ENCODE results near the gene VIM. TPM values are rescaled to one million over a fixed set of nuclear protein-coding genes. Genes with fewer than 3 reads are reported as not detected.

The VIM gene
- total and polyA plus RNA-seq, 3 experiments from 2014 or later: 513 to 1,243 (median 1,217) TPM

DNA sequence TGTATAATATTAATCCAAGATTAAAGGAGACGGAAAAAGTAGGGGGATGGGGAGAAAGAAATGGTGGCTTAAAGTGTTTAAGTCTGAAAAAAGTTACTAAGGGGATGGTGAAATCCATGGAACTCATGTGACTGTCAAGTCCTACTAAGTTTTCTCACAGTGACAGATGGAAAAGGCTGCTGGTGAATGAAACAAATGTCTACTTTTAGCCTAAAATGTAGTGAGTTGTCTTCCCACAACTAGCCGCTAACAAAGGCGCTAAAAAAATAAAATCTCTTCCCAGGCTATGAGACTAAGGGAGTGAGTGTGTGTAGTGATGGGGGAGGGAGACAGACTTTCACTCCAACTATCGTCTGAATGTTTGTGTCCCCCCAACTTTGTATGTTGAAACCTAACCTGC lies 12.6 kb downstream of the VIM start:
- ChIA-PET POLR2A (interaction anchor here (1.1 kb wide), 1 partner anchor 10 kb away, joined by 5 read pairs; no protein-coding TSS in a partner anchor), CTCF (no interaction called here)
- Mint-ChIP-seq H3K4me1 (peaks cover 12 to 29% (median 17%) of the 10 kb centered on the region in 3 donors), H3K4me3 (peak overlapping the region in 1 of 7 donors; percentile 38), H3K36me3 (peaks cover 3 to 31% (median 6%) of the 10 kb centered on the region in 3 donors), H3K27ac (peak overlapping the region in 3 of 8 donors; percentile 53 to 82 (median 62)), H3K9me3 (no peaks in the 10 kb centered on the region), H3K27me3 (no peaks in the 10 kb centered on the region)
- no peak overlapping the region for H3K27ac ChIP-seq (ENCODE audit: low read depth, low read length)
- H3K9me3 ChIP-seq (ENCODE audit: low read length): no peaks in the 10 kb centered on the region
- H3K4me1 ChIP-seq (ENCODE audit: insufficient read depth, low read length): peaks cover 5% of the 10 kb centered on the region
- DNase-seq: no peak
- H3K27me3 ChIP-seq (ENCODE audit: insufficient read depth, low read length, poor library complexity, severe bottlenecking): no peaks in the 10 kb centered on the region
- no peak overlapping the region for H3K4me3 ChIP-seq (ENCODE audit: low read length)
- peaks cover 27% of the 10 kb centered on the region for H3K36me3 ChIP-seq (ENCODE audit: insufficient read depth, low read length)

DNA sequence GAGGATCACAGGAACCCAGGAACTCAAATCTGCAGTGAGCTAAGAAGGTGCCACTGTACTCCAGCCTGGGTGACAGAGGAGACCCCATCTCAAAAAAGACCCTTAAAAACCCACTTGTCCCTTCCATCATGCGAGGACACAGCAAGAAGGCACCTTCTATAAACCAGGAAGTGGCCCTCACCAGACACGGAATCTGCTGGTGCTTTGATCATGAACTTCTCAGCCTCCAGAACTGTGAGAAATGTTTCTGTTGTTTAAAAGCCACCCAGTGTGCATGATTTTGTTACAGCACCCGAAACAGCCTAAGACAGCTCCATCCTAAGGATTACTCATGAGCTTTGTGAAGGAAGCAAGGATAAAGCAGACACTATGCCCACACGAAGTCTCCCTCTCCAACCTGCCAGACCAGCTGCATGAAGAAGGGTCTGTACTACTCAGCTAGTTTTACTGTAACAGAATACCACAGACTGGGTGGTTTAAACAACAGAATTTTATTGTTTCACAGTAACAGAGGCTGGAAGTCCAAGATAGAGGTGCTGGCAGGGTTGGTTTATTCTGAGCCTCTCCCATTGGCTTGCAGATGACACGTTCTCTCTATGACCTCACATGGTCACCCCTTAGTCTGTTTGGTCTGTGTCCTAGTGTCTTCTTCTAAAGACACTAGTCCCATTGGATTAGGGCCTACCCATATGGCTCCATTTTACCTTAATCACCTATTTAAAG lies 13.7 kb downstream of the VIM start:
- Mint-ChIP-seq H3K36me3 (peaks cover under 1 to 19% (median 2%) of the 10 kb centered on the region in 3 donors), H3K9me3 (peaks cover 0 to 3% (median 0%) of the 10 kb centered on the region in 5 donors), H3K27ac (peak overlapping the region in 2 of 8 donors; percentile 33 to 35), H3K4me1 (peaks cover 4 to 20% (median 7%) of the 10 kb centered on the region in 3 donors), H3K4me3 (no peak overlapping the region), H3K27me3 (no peaks in the 10 kb centered on the region)
- Histone ChIP-seq H3K27ac (ENCODE audit: low read depth, low read length) (no peak overlapping the region), H3K4me3 (ENCODE audit: low read length) (no peak overlapping the region), H3K9me3 (ENCODE audit: low read length) (no peaks in the 10 kb centered on the region), H3K4me1 (ENCODE audit: insufficient read depth, low read length) (peaks cover 5% of the 10 kb centered on the region), H3K36me3 (ENCODE audit: insufficient read depth, low read length) (peaks cover 15% of the 10 kb centered on the region), H3K27me3 (ENCODE audit: insufficient read depth, low read length, poor library complexity, severe bottlenecking) (no peaks in the 10 kb centered on the region)
- ChIA-PET CTCF (interaction anchor here (2.4 to 2.7 kb wide), 2 partner anchors 11 to 15 kb away, joined by 7 to 16 read pairs; no protein-coding TSS in a partner anchor), POLR2A (no interaction called here)
- DNase-seq: peak in 1 of 5 donors; percentile 24

DNA sequence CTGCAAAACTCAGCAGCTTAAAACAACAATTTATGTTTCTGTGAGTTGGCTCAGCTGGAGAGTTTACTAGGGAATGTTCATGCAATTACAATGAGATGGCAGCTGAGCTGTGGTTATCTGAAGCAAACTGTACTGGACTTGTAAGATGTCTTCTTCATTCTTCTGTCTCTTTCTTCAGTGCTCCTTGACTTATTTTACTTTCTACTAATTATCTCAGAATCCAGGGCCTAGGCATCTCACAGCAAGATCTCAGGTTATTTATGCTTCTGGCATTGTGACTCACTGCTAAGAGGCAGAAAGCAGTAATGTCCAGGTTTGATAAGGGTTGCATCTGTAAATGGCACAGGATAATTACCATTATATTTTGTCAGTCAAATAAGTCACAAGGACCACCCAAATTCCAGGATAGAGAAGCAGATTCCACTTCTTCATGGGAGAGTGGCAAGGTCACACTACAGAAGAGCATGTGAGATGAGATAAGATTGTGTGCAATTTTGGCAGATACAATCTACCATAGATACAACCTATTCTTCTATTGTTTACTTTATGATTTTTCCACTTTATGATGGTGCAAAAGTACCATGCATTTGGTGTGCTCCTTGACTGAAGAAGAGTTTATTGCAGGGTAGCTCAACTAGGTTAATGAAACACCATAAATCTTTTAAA lies 16.8 kb downstream of the VIM start:
- H3K9me3 ChIP-seq (ENCODE audit: low read length): no peaks in the 10 kb centered on the region

DNA sequence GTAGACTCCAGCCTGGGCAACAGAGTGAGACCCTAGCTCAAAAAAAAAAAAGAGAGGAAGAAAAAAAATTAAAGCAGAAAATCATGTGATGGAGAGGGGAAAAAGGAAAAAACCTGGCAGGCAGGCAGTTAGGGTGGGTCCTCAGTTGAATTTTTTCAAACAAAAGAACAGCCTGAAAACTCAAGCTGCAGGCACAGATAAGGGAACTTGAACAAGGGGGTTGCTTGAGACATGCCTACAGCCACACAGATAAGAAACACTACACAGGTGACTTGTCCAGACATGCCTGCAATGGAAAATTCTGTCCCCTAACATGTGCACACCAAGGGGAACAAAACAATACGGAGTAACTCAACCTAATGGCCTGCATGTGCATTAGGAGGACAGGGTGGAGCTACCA lies 19.2 kb downstream of the VIM start:
- Histone ChIP-seq H3K36me3 (ENCODE audit: insufficient read depth, low read length) (no peaks in the 10 kb centered on the region), H3K27me3 (ENCODE audit: insufficient read depth, low read length, poor library complexity, severe bottlenecking) (no peaks in the 10 kb centered on the region), H3K9me3 (ENCODE audit: low read length) (no peaks in the 10 kb centered on the region), H3K4me3 (ENCODE audit: low read length) (no peak overlapping the region), H3K27ac (ENCODE audit: low read depth, low read length) (no peak overlapping the region), H3K4me1 (ENCODE audit: insufficient read depth, low read length) (no peaks in the 10 kb centered on the region)
- Mint-ChIP-seq H3K4me3 (no peak overlapping the region), H3K9me3 (peaks cover 0 to 3% (median 0%) of the 10 kb centered on the region in 5 donors), H3K36me3 (peaks cover 0 to 2% (median 0%) of the 10 kb centered on the region in 3 donors), H3K27ac (no peak overlapping the region), H3K27me3 (no peaks in the 10 kb centered on the region), H3K4me1 (no peaks in the 10 kb centered on the region)
- CTCF ChIA-PET: interaction anchor here (0.9 kb wide), 1 partner anchor 405 kb away, joined by 3 read pairs; no protein-coding TSS in a partner anchor
- DNase-seq: no peak
- POLR2A ChIA-PET: no interaction called here

More for the DNA sequence above, 16.8 kb downstream of the VIM start:
- Mint-ChIP-seq H3K36me3 (peaks cover 0 to 2% (median 0%) of the 10 kb centered on the region in 3 donors), H3K4me1 (peaks cover 3 to 12% (median 3%) of the 10 kb centered on the region in 3 donors), H3K27ac (peak overlapping the region in 1 of 8 donors; percentile 5), H3K9me3 (peaks cover 0 to 3% (median 0%) of the 10 kb centered on the region in 5 donors), H3K27me3 (no peaks in the 10 kb centered on the region), H3K4me3 (no peak overlapping the region)
- H3K27ac ChIP-seq (ENCODE audit: low read depth, low read length): no peak overlapping the region
- POLR2A ChIA-PET: no interaction called here
- CTCF ChIA-PET: interaction anchor here (0.7 kb wide), 1 partner anchor 15 kb away, joined by 3 read pairs; no protein-coding TSS in a partner anchor
- H3K36me3 ChIP-seq (ENCODE audit: insufficient read depth, low read length): no peaks in the 10 kb centered on the region
- peaks cover 5% of the 10 kb centered on the region for H3K4me1 ChIP-seq (ENCODE audit: insufficient read depth, low read length)
- DNase-seq: no peak
- H3K4me3 ChIP-seq (ENCODE audit: low read length): no peak overlapping the region
- no peaks in the 10 kb centered on the region for H3K27me3 ChIP-seq (ENCODE audit: insufficient read depth, low read length, poor library complexity, severe bottlenecking)

DNA sequence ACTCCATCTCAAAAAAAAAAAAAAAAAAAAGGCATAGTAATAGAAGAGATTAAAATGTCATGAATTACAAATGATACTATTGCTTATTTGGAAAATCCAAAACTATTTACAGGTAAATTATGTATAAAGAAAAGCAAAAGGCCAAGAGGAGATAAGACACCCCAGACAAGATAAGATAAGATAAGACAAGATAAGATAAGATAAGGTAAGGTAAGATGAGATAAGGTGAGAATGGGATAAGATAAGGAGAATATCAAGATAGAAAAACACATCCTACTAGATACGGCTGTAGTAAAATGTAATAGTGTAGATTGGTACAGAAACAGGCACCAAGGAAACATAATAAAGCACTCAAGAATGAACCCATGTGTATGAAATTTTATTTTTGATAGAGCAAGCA lies 20.9 kb downstream of the VIM start:
- no peaks in the 10 kb centered on the region for H3K9me3 ChIP-seq (ENCODE audit: low read length)
- CTCF ChIA-PET: no interaction called here
- H3K4me3 Mint-ChIP-seq: no peak overlapping the region
- peaks cover 0 to 3% (median 0%) of the 10 kb centered on the region in 5 donors for H3K9me3 Mint-ChIP-seq
- no peaks in the 10 kb centered on the region for H3K4me1 Mint-ChIP-seq
- POLR2A ChIA-PET: no interaction called here
- H3K4me3 ChIP-seq (ENCODE audit: low read length): no peak overlapping the region
- no peaks in the 10 kb centered on the region for H3K36me3 ChIP-seq (ENCODE audit: insufficient read depth, low read length)
- no peaks in the 10 kb centered on the region for H3K27me3 Mint-ChIP-seq
- peak overlapping the region in 1 of 8 donors; percentile 94 for H3K27ac Mint-ChIP-seq
- H3K4me1 ChIP-seq (ENCODE audit: insufficient read depth, low read length): no peaks in the 10 kb centered on the region
- H3K27ac ChIP-seq (ENCODE audit: low read depth, low read length): no peak overlapping the region
- DNase-seq: no peak
- no peaks in the 10 kb centered on the region for H3K27me3 ChIP-seq (ENCODE audit: insufficient read depth, low read length, poor library complexity, severe bottlenecking)
- peaks cover 0 to 2% (median 0%) of the 10 kb centered on the region in 3 donors for H3K36me3 Mint-ChIP-seq

DNA sequence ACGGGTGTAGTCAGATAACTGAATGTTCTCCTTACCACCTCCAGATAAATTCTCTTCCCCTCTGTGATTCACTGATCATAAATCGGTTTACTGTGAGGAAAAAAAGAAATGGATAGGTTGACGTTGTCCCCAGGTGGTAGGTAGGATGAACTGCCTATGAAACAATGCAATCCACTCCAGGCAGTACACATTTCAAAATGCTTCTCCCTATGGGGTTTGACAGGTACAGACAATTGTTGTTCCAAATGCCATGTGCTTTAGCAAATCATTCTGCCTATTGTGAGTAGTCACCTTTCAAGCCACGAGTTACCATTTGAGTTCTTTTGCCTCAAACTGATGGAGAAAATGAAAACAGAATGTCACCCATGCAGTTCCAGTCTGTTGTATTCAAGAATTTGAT lies 21.8 kb downstream of the VIM start:
- Histone ChIP-seq H3K4me3 (ENCODE audit: low read length) (no peak overlapping the region), H3K4me1 (ENCODE audit: insufficient read depth, low read length) (no peaks in the 10 kb centered on the region), H3K36me3 (ENCODE audit: insufficient read depth, low read length) (no peaks in the 10 kb centered on the region), H3K27ac (ENCODE audit: low read depth, low read length) (no peak overlapping the region), H3K27me3 (ENCODE audit: insufficient read depth, low read length, poor library complexity, severe bottlenecking) (no peaks in the 10 kb centered on the region), H3K9me3 (ENCODE audit: low read length) (no peaks in the 10 kb centered on the region)
- Mint-ChIP-seq H3K9me3 (peaks cover 0 to 3% (median 0%) of the 10 kb centered on the region in 5 donors), H3K27me3 (no peaks in the 10 kb centered on the region), H3K36me3 (peaks cover 0 to 2% (median 0%) of the 10 kb centered on the region in 3 donors), H3K4me3 (no peak overlapping the region), H3K4me1 (no peaks in the 10 kb centered on the region), H3K27ac (no peak overlapping the region)
- DNase-seq: peak in 1 of 5 donors; percentile 22
- ChIA-PET CTCF (interaction anchor here (0.9 to 1.2 kb wide), 2 partner anchors 415 to 421 kb away, joined by 3 to 5 read pairs; no protein-coding TSS in a partner anchor), POLR2A (no interaction called here)

- no peak overlapping the region for H3K4me3 ChIP-seq (ENCODE audit: low read length)
- POLR2A ChIA-PET: no interaction called here
Observed at GRCh38 chr10:17250736-17251135, 22.7 kb downstream of the VIM start.

More at GRCh38 chr10:17250736-17251135, 22.7 kb downstream of the VIM start:
- Histone ChIP-seq H3K36me3 (ENCODE audit: insufficient read depth, low read length) (no peaks in the 10 kb centered on the region), H3K9me3 (ENCODE audit: low read length) (no peaks in the 10 kb centered on the region), H3K4me1 (ENCODE audit: insufficient read depth, low read length) (no peaks in the 10 kb centered on the region), H3K27me3 (ENCODE audit: insufficient read depth, low read length, poor library complexity, severe bottlenecking) (no peaks in the 10 kb centered on the region), H3K27ac (ENCODE audit: low read depth, low read length) (no peak overlapping the region)
- H3K4me1 Mint-ChIP-seq: no peaks in the 10 kb centered on the region
- peaks cover 0 to 3% (median 0%) of the 10 kb centered on the region in 5 donors for H3K9me3 Mint-ChIP-seq
- H3K27me3 Mint-ChIP-seq: no peaks in the 10 kb centered on the region
- no peak overlapping the region for H3K4me3 Mint-ChIP-seq
- no peak for DNase-seq
- peak overlapping the region in 1 of 8 donors; percentile 14 for H3K27ac Mint-ChIP-seq
- CTCF ChIA-PET: interaction anchor here (0.9 to 1.2 kb wide), 2 partner anchors 415 to 422 kb away, joined by 3 to 5 read pairs; no protein-coding TSS in a partner anchor
- peaks cover 0 to 2% (median 0%) of the 10 kb centered on the region in 3 donors for H3K36me3 Mint-ChIP-seq

Data from CD8-positive, alpha-beta memory T cell (primary cell).